OCI-LY1 (cell line): ENCODE measurements around the gene PRRC2C.

Source experiments
- CTCF ChIP-seq: fragments of 200-600 bp; sonication (generic), shearing (Covaris generic); IDR thresholded peaks from 2 replicates; pipeline ENCODE4 v1.5.1; 2017; ENCODE audit warnings: mild to moderate bottlenecking, antibody characterized with exemption, low read length, moderate library complexity, mixed read lengths
- EZH2 ChIP-seq: fragments of 200-600 bp; sonication (generic), shearing (Covaris generic); IDR thresholded peaks from 2 replicates; pipeline ENCODE4 v1.8.0; 2017; ENCODE audit warnings: borderline replicate concordance, mixed run types, mild to moderate bottlenecking, antibody characterized with exemption, low read length, moderate library complexity, mixed read lengths

- TF ChIP-seq CTCF (no peak), EZH2 (no peak)
Observed at GRCh38 chr1:171642197-171642596, 156.9 kb downstream of the PRRC2C start.
